Ammon's horn (tissue), 1 donor: ENCODE data around the gene SEC23B.

Experiments used
- DNase-seq: peaks from one replicate; pipeline ENCODE4 v3.0.0-alpha.2; 2016; ENCODE audit warnings: low spot score

Gene SEC23B

GRCh38 chr20:18588574-18588933 lies 80.8 kb downstream of the SEC23B start:
- no peak for DNase-seq

- DNase-seq, result no peak
These were observed 82.4 kb downstream of the SEC23B start for GRCh38 chr20:18589941-18590674.

GRCh38 chr20:18596270-18596669 lies 88.5 kb downstream of the SEC23B start:
- DNase-seq, result no peak

GRCh38 chr20:18609741-18610140 lies 102.0 kb downstream of the SEC23B start:
- DNase-seq, result no peak
